A673 (cell line): ENCODE data around the gene BCL2L1.

ENCODE experiments used
- CTCF ChIP-seq: fragments of 300-800, 200-600 bp; sonication (generic); conservative IDR thresholded peaks from 2 replicates; pipeline ENCODE4 v1.5.1; 2017; ENCODE audit warnings: low read depth, mild to moderate bottlenecking, antibody characterized with exemption, low read length, moderate library complexity, mixed read lengths
- EZH2 ChIP-seq: fragments of 200-600 bp; sonication (generic); IDR thresholded peaks from 2 replicates; pipeline ENCODE4 v1.6.1; 2017; ENCODE audit warnings: borderline replicate concordance, low read depth, mild to moderate bottlenecking, mixed read lengths, antibody characterized with exemption, low read length; ENCODE audit not compliant: poor library complexity, severe bottlenecking

GRCh38 chr20:31638816-31639215, 83.9 kb downstream of the BCL2L1 start:
- TF ChIP-seq CTCF (no peak), EZH2 (no peak)
